Astrocyte (in vitro differentiated cells and primary cell): ENCODE measurements around the gene DENND10. TPM values are rescaled to one million over a fixed set of nuclear protein-coding genes. Genes with fewer than 3 reads are reported as not detected.
A peak's percentile ranks its signal among the peaks of the same experiment; 100 is the strongest.

Experiments used
- DNase-seq: peaks from one replicate; pipeline ENCODE4 v3.0.0-alpha.2; 2010; ENCODE audit warnings: low read depth
- FAIRE-seq: peaks from 2 replicates; lab custom pipeline; 2011; peaks lifted over from hg19 to GRCh38; lab: Jason Lieb, UNC
- H2AFZ ChIP-seq: 2 replicates; pipeline ENCODE4 v1.6.0; 2012; ENCODE audit warnings: low read depth, low read length, inconsistent platforms
- H3K27ac ChIP-seq: 2 replicates; pipeline ENCODE4 v1.5.1; 2011; ENCODE audit warnings: low read depth, low read length, inconsistent platforms
- H3K27me3 ChIP-seq: 2 replicates; pipeline ENCODE4 v1.6.0; 2011; ENCODE audit warnings: low read length, inconsistent platforms; ENCODE audit not compliant: insufficient read depth
- H3K36me3 ChIP-seq: 2 replicates; pipeline ENCODE4 v1.5.1; 2011; ENCODE audit warnings: low read length, inconsistent platforms; ENCODE audit not compliant: insufficient read depth
- H3K4me1 ChIP-seq: 2 replicates; pipeline ENCODE4 v1.5.1; 2011; ENCODE audit warnings: low read length, inconsistent platforms; ENCODE audit not compliant: insufficient read depth
- H3K4me2 ChIP-seq: 2 replicates; pipeline ENCODE4 v1.6.0; 2012; ENCODE audit warnings: low read length, inconsistent platforms
- H3K4me3 ChIP-seq: 2 replicates; pipeline ENCODE4 v1.5.1; 2011; ENCODE audit warnings: low read depth, mild to moderate bottlenecking, low read length, inconsistent platforms; ENCODE audit not compliant: insufficient read depth
- H3K79me2 ChIP-seq: 2 replicates; pipeline ENCODE4 v1.6.0; 2012; ENCODE audit warnings: mild to moderate bottlenecking, low read length, inconsistent platforms; ENCODE audit not compliant: insufficient read depth
- H3K9ac ChIP-seq: 2 replicates; pipeline ENCODE4 v1.6.0; 2012; ENCODE audit warnings: mild to moderate bottlenecking, low read length, inconsistent platforms
- H3K9me3 ChIP-seq: 2 replicates; pipeline ENCODE4 v1.5.1; 2012; ENCODE audit warnings: low read depth, mild to moderate bottlenecking, low read length, inconsistent platforms; ENCODE audit not compliant: insufficient read depth
- H4K20me1 ChIP-seq: 2 replicates; pipeline ENCODE4 v1.6.0; 2012; ENCODE audit warnings: low read length, inconsistent platforms; ENCODE audit not compliant: insufficient read depth
- H3K27ac Mint-ChIP-seq: one replicate; pipeline ENCODE4 v1.8.0; 2021; ENCODE audit warnings: mild to moderate bottlenecking, mixed read lengths; ENCODE audit not compliant: unreplicated experiment
- H3K27me3 Mint-ChIP-seq: one replicate; pipeline ENCODE4 v1.8.0; 2021; ENCODE audit warnings: low read depth, mixed read lengths; ENCODE audit not compliant: unreplicated experiment
- H3K36me3 Mint-ChIP-seq: one replicate; pipeline ENCODE4 v1.8.0; 2021; ENCODE audit warnings: low read depth, mixed read lengths; ENCODE audit not compliant: unreplicated experiment
- H3K4me1 Mint-ChIP-seq: one replicate; pipeline ENCODE4 v1.8.0; 2021; ENCODE audit warnings: low read depth, mixed read lengths; ENCODE audit not compliant: unreplicated experiment
- H3K4me3 Mint-ChIP-seq: one replicate; pipeline ENCODE4 v1.8.0; 2021; ENCODE audit warnings: mild to moderate bottlenecking, moderate library complexity, mixed read lengths; ENCODE audit not compliant: unreplicated experiment
- H3K9me3 Mint-ChIP-seq: one replicate; pipeline ENCODE4 v1.8.0; 2021; ENCODE audit warnings: mild to moderate bottlenecking, mixed read lengths; ENCODE audit not compliant: unreplicated experiment
- CTCF ChIP-seq: IDR thresholded peaks from 2 replicates; pipeline ENCODE4 v1.5.1; 2011; ENCODE audit warnings: low read depth, mild to moderate bottlenecking, inconsistent platforms, low read length, moderate library complexity; ENCODE audit not compliant: insufficient read depth
- EZH2 ChIP-seq: IDR thresholded peaks from 2 replicates; pipeline ENCODE4 v1.6.1; 2012; ENCODE audit warnings: mild to moderate bottlenecking, low read length, inconsistent platforms; ENCODE audit not compliant: insufficient read depth
- total RNA-seq: library from RNA; stranded (reverse); gene quantifications from 2 replicates; pipeline ENCODE4 v1.2.1, GENCODE V29; 2021

Gene DENND10
- total RNA-seq, 1 donor from 2014 or later = 41.8 TPM

DNA sequence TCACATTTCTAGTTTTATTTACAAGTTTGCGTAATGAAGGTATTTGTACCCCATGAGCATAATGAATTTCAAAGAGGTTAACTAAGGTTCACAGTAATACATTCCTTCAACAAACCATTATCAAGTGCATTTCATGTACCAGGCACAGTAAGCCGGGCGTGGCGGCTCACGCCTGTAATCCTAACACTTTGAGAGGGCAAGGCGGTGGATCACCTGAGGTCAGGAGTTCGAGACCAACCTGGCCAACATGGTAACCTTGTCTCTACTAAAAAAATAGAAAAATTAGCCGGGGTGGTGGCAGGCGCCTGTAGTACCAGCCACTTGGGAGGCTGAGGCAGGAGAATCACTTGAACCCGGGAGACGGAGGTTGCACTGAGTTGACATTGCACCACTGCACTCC, 19.0 kb upstream of the DENND10 start:
- TF ChIP-seq EZH2 = no peak
- TF ChIP-seq CTCF = no peak
- Mint-ChIP-seq H3K9me3 (peaks cover 2% of the 10 kb centered on the region), H3K4me3 (no peak overlapping the region), H3K27ac (no peak overlapping the region), H3K36me3 (no peaks in the 10 kb centered on the region), H3K4me1 (peaks cover 7% of the 10 kb centered on the region), H3K27me3 (peaks cover 4% of the 10 kb centered on the region)
- Histone ChIP-seq H3K36me3 (no peaks in the 10 kb centered on the region), H3K9me3 (no peaks in the 10 kb centered on the region), H3K4me3 (no peak overlapping the region), H3K27me3 (no peaks in the 10 kb centered on the region), H4K20me1 (peaks cover 1% of the 10 kb centered on the region), H3K79me2 (peaks cover 15% of the 10 kb centered on the region), H2AFZ (no peak overlapping the region), H3K9ac (no peak overlapping the region), H3K4me2 (no peak overlapping the region), H3K27ac (no peak overlapping the region), H3K4me1 (peaks cover 5% of the 10 kb centered on the region)
- no peak for DNase-seq
- no peak for FAIRE-seq

GRCh38 chr10:119087271-119087882, 16.5 kb upstream of the DENND10 start:
- peaks cover 2% of the 10 kb centered on the region for H3K9me3 Mint-ChIP-seq
- peak overlapping the region; percentile 1 for H3K27ac Mint-ChIP-seq

More at GRCh38 chr10:119087271-119087882, 16.5 kb upstream of the DENND10 start:
- H3K9ac ChIP-seq = no peak overlapping the region
- peaks cover under 1% of the 10 kb centered on the region for H3K27me3 ChIP-seq
- H3K27ac ChIP-seq = no peak overlapping the region
- H4K20me1 ChIP-seq = no peaks in the 10 kb centered on the region
- no peaks in the 10 kb centered on the region for H3K36me3 ChIP-seq
- H3K9me3 ChIP-seq = no peaks in the 10 kb centered on the region
- DNase-seq (no peak), FAIRE-seq (no peak)
- peaks cover 4% of the 10 kb centered on the region for H3K27me3 Mint-ChIP-seq
- TF ChIP-seq CTCF = no peak
- TF ChIP-seq EZH2 = no peak
- no peaks in the 10 kb centered on the region for H3K4me1 Mint-ChIP-seq
- no peak overlapping the region for H3K4me3 Mint-ChIP-seq
- H3K79me2 ChIP-seq = no peaks in the 10 kb centered on the region
- H3K36me3 Mint-ChIP-seq = no peaks in the 10 kb centered on the region
- no peak overlapping the region for H3K4me3 ChIP-seq
- H2AFZ ChIP-seq = no peak overlapping the region
- peaks cover 9% of the 10 kb centered on the region for H3K4me1 ChIP-seq
- no peak overlapping the region for H3K4me2 ChIP-seq
